GM18870 (cell line): ENCODE data around the gene PLD1.
"Not testable (repeated sequence)": the region's sequence is repeated elsewhere in the genome, so short reads cannot be mapped to it uniquely, and the experiment has no call there.

ENCODE experiments used
- ATAC-seq: cut with Tn5 transposase; IDR thresholded peaks from one replicate; pipeline ENCODE4 v1.9.1; 2021; ENCODE audit warnings: moderate library complexity; ENCODE audit not compliant: unreplicated experiment

PLD1 gene

GRCh38 chr3:171711461-171712170 lies 98.7 kb downstream of the PLD1 start:
- no peak for ATAC-seq

GRCh38 chr3:171710359-171710758 lies 99.9 kb downstream of the PLD1 start:
- no peak for ATAC-seq

- no peak for ATAC-seq
Observed at GRCh38 chr3:171704814-171705213, 105.5 kb downstream of the PLD1 start.

GRCh38 chr3:171704002-171704401 lies 106.3 kb downstream of the PLD1 start:
- ATAC-seq, result no peak

GRCh38 chr3:171703144-171703543 lies 107.1 kb downstream of the PLD1 start:
- no peak for ATAC-seq

GRCh38 chr3:171700653-171701052 lies 109.6 kb downstream of the PLD1 start:
- ATAC-seq, result peak; percentile 53

GRCh38 chr3:171700157-171700556 lies 110.1 kb downstream of the PLD1 start:
- ATAC-seq, result no peak

- no peak for ATAC-seq
Observed at GRCh38 chr3:171699601-171700000, 110.7 kb downstream of the PLD1 start.

- ATAC-seq, result no peak
Observed at GRCh38 chr3:171696805-171697204, 113.5 kb downstream of the PLD1 start.

- no peak for ATAC-seq
Observed at GRCh38 chr3:171695426-171695825, 114.9 kb downstream of the PLD1 start.

GRCh38 chr3:171694888-171695287 lies 115.4 kb downstream of the PLD1 start:
- no peak for ATAC-seq

- ATAC-seq, result not testable (repeated sequence)
Observed at GRCh38 chr3:171692551-171692950, 117.7 kb downstream of the PLD1 start.

GRCh38 chr3:171691485-171691884 lies 118.8 kb downstream of the PLD1 start:
- no peak for ATAC-seq

GRCh38 chr3:171690281-171690680 lies 120.0 kb downstream of the PLD1 start:
- ATAC-seq, result peak; percentile 52

- ATAC-seq, result no peak
Observed at GRCh38 chr3:171688593-171688992, 121.7 kb downstream of the PLD1 start.

GRCh38 chr3:171688002-171688401 lies 122.3 kb downstream of the PLD1 start:
- ATAC-seq, result no peak

- ATAC-seq, result no peak
Observed at GRCh38 chr3:171687581-171687980, 122.7 kb downstream of the PLD1 start.

- no peak for ATAC-seq
Observed at GRCh38 chr3:171687064-171687463, 123.2 kb downstream of the PLD1 start.

- no peak for ATAC-seq
Observed at GRCh38 chr3:171685116-171685895, 125.0 kb downstream of the PLD1 start.

GRCh38 chr3:171684221-171684620 lies 126.1 kb downstream of the PLD1 start:
- no peak for ATAC-seq

GRCh38 chr3:171682743-171683142 lies 127.5 kb downstream of the PLD1 start:
- ATAC-seq, result no peak

- ATAC-seq, result no peak
Observed at GRCh38 chr3:171680726-171681411, 129.4 kb downstream of the PLD1 start.
